CD4-positive, alpha-beta memory T cell (primary cell): Measurements from ENCODE around the gene LHFPL3. TPM values are rescaled to one million over a fixed set of nuclear protein-coding genes. Genes with fewer than 3 reads are reported as not detected.

Experiments used
- CTCF ChIA-PET: fragments of 350-600 bp; sonication (Branson Sonifier 250); formaldehyde crosslinking; loops from one replicate; lab custom pipeline; 2021; ENCODE audit warnings: inconsistent platforms; ENCODE audit not compliant: partially characterized antibody; lab: Charles Lee
- POLR2A ChIA-PET: fragments of 350-600 bp; sonication (Branson Sonifier 250); formaldehyde crosslinking; loops from one replicate; lab custom pipeline; 2021; ENCODE audit not compliant: partially characterized antibody; lab: Charles Lee
- DNase-seq, 5 donors: peaks; one replicate each; pipeline versions ENCODE4 v3.0.0 to v3.0.0-alpha.2; 2020 to 2022; ENCODE audit warnings: mixed read lengths in 1 of 5
- H3K27ac ChIP-seq: one replicate; pipeline ENCODE4 v1.7.0; 2013; ENCODE audit warnings: low read depth, low read length
- H3K27me3 ChIP-seq: 2 replicates; pipeline ENCODE4 v1.7.0; 2013; ENCODE audit warnings: mild to moderate bottlenecking, low read length, moderate library complexity; ENCODE audit not compliant: insufficient read depth
- H3K36me3 ChIP-seq: 2 replicates; pipeline ENCODE4 v1.7.0; 2013; ENCODE audit warnings: mild to moderate bottlenecking, low read length, moderate library complexity; ENCODE audit not compliant: insufficient read depth
- H3K4me1 ChIP-seq: 2 replicates; pipeline ENCODE4 v1.7.0; 2013; ENCODE audit warnings: mild to moderate bottlenecking, low read length, moderate library complexity; ENCODE audit not compliant: insufficient read depth
- H3K4me3 ChIP-seq, 2 donors: one replicate each; pipeline ENCODE4 v1.7.0; 2013; ENCODE audit warnings: low read length in 2 of 2, mild to moderate bottlenecking in 1 of 2
- H3K9me3 ChIP-seq, 2 donors: one replicate each; pipeline ENCODE4 v1.7.0; 2013; ENCODE audit warnings: low read length in 2 of 2, control low read depth in 1 of 2; ENCODE audit not compliant: control insufficient read depth in 1 of 2
- H3K27ac Mint-ChIP-seq, 7 donors: one replicate each; pipeline ENCODE4 v1.8.0; 2020 to 2021; ENCODE audit warnings: mixed read lengths in 7 of 7, mild to moderate bottlenecking in 6 of 7, inconsistent platforms in 3 of 7, moderate library complexity in 3 of 7
- H3K27me3 Mint-ChIP-seq, 2 donors: one replicate each; pipeline ENCODE4 v1.8.0; 2020 to 2021; ENCODE audit warnings: mixed read lengths in 2 of 2
- H3K36me3 Mint-ChIP-seq, 2 donors: one replicate each; pipeline ENCODE4 v1.8.0; 2020 to 2021; ENCODE audit warnings: mixed read lengths in 2 of 2, inconsistent platforms in 1 of 2, mild to moderate bottlenecking in 1 of 2
- H3K4me1 Mint-ChIP-seq, 4 donors: one replicate each; pipeline ENCODE4 v1.8.0; 2020 to 2021; ENCODE audit warnings: mixed read lengths in 4 of 4, mild to moderate bottlenecking in 1 of 4
- H3K4me3 Mint-ChIP-seq, 8 donors: one replicate each; pipeline ENCODE4 v1.8.0; 2020 to 2021; ENCODE audit warnings: mixed read lengths in 8 of 8, mild to moderate bottlenecking in 7 of 8, moderate library complexity in 6 of 8, inconsistent platforms in 3 of 8
- H3K9me3 Mint-ChIP-seq, 8 donors: one replicate each; pipeline ENCODE4 v1.8.0; 2020 to 2021; ENCODE audit warnings: mixed read lengths in 8 of 8, mild to moderate bottlenecking in 5 of 8, inconsistent platforms in 3 of 8, moderate library complexity in 1 of 8
- intact Hi-C: fragments of 100-400 bp; cut with micrococcal nuclease; formaldehyde crosslinking; loops from one replicate; pipeline ENCODE4 v1.15.1; 2023
- polyA plus RNA-seq, 2 donors: library from polyadenylated mRNA; unstranded; fragments of 300-500 nt; fragmentation: Illumina TruSeq; gene quantifications; one replicate each; pipeline ENCODE4 v1.2.3, GENCODE V29; 2021
- total RNA-seq, 2 experiments: library from RNA; stranded (reverse); gene quantifications; one replicate each; pipeline ENCODE4 v1.2.3, GENCODE V29; 2021

Gene LHFPL3
- total and polyA plus RNA-seq, 4 experiments from 2014 or later = not detected

DNA sequence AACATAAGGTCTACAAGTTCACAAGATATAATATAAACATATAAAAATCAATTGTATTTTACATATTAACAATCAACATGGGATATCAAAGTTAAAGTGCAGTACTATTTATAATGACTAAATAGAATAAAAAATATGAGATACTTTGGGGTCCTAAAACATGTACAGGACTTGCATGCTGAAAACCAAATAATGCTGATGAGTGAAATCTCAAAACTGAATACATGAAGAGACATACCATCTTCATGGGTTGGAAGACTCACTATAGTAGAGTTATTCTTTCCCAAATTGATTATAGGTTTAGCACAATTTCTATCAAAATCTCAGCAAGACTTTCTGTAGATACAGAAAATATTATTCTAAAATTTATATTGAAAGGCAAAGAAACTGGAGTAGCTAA is 181.5 kb downstream of the LHFPL3 start:
- POLR2A ChIA-PET = no interaction called here
- Histone ChIP-seq H3K27me3 (no peaks in the 10 kb centered on the region), H3K4me1 (no peaks in the 10 kb centered on the region), H3K4me3 (no peak overlapping the region), H3K27ac (no peak overlapping the region), H3K9me3 (no peaks in the 10 kb centered on the region), H3K36me3 (no peaks in the 10 kb centered on the region)
- no peak for DNase-seq
- H3K36me3 Mint-ChIP-seq = no peaks in the 10 kb centered on the region
- H3K27me3 Mint-ChIP-seq = no peaks in the 10 kb centered on the region
- no peak overlapping the region for H3K27ac Mint-ChIP-seq
- H3K4me3 Mint-ChIP-seq = no peak overlapping the region
- intact Hi-C loops = no loop called here
- CTCF ChIA-PET = no interaction called here
- H3K4me1 Mint-ChIP-seq = no peaks in the 10 kb centered on the region
- H3K9me3 Mint-ChIP-seq = peaks cover 0 to 9% (median 3%) of the 10 kb centered on the region in 8 donors

DNA sequence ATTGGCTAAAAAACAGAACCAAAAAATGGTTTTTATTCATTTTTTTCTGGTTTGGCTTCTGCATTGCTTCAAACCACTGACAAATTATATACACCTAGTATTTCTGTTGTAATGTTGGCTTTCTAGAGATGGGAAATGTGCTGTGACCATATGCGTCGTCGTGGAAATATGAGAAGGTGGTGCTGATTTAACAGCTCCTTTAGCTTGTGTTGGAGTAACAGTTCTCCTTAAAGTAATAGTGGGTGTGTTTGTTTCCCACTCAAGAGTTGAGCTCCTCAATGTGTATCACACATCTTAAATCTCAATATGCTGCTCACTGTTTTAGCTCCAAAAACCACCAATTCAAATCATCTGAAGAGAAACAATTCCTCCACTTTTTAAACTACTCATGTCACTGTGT is 196.4 kb downstream of the LHFPL3 start:
- no peaks in the 10 kb centered on the region for H3K4me1 ChIP-seq
- no peak for DNase-seq
- no peaks in the 10 kb centered on the region for H3K27me3 ChIP-seq
- no peak overlapping the region for H3K4me3 ChIP-seq
- Mint-ChIP-seq H3K4me1 (no peaks in the 10 kb centered on the region), H3K36me3 (no peaks in the 10 kb centered on the region), H3K4me3 (no peak overlapping the region), H3K27me3 (peaks cover 0 to 2% of the 10 kb centered on the region in 2 donors), H3K9me3 (peaks cover 0 to 3% (median 0%) of the 10 kb centered on the region in 8 donors), H3K27ac (no peak overlapping the region)
- H3K9me3 ChIP-seq = no peaks in the 10 kb centered on the region
- POLR2A ChIA-PET = no interaction called here
- H3K36me3 ChIP-seq = no peaks in the 10 kb centered on the region
- CTCF ChIA-PET = no interaction called here
- no peak overlapping the region for H3K27ac ChIP-seq
- intact Hi-C loops = no loop called here

DNA sequence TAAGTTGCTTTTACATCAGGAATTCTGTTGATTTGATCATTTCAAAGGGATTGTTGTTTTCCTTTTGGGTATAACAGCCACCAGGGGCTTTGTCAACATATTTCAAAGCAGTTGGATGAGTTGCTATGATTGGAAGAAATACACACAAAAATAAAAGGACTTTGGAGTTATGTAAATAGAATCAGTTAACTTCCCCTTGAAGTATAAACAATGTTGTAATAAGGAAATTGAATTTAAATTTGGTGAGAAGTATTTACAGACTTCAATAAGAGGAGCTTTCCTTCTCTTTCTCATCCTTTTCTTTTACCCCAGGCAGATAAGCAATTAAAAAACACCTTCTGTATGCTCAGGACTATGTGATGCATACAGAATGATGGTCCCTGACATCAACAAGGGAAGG is 199.7 kb downstream of the LHFPL3 start:
- Mint-ChIP-seq H3K9me3 (peaks cover 0 to 3% (median 0%) of the 10 kb centered on the region in 8 donors), H3K4me3 (no peak overlapping the region), H3K36me3 (no peaks in the 10 kb centered on the region), H3K4me1 (no peaks in the 10 kb centered on the region), H3K27ac (no peak overlapping the region), H3K27me3 (peaks cover 0 to 2% of the 10 kb centered on the region in 2 donors)
- H3K9me3 ChIP-seq = no peaks in the 10 kb centered on the region
- CTCF ChIA-PET = no interaction called here
- H3K27ac ChIP-seq = no peak overlapping the region
- H3K27me3 ChIP-seq = no peaks in the 10 kb centered on the region
- H3K36me3 ChIP-seq = no peaks in the 10 kb centered on the region
- intact Hi-C loops = no loop called here
- POLR2A ChIA-PET = no interaction called here
- no peaks in the 10 kb centered on the region for H3K4me1 ChIP-seq
- H3K4me3 ChIP-seq = no peak overlapping the region
- DNase-seq = no peak

- Mint-ChIP-seq H3K4me1 (no peaks in the 10 kb centered on the region), H3K36me3 (no peaks in the 10 kb centered on the region), H3K27me3 (peaks cover 0 to 2% of the 10 kb centered on the region in 2 donors), H3K27ac (no peak overlapping the region), H3K9me3 (peaks cover 0 to 3% (median 0%) of the 10 kb centered on the region in 8 donors), H3K4me3 (no peak overlapping the region)
- H3K4me3 ChIP-seq = no peak overlapping the region
- intact Hi-C loops = no loop called here
- H3K36me3 ChIP-seq = no peaks in the 10 kb centered on the region
- no peak overlapping the region for H3K27ac ChIP-seq
- no peak for DNase-seq
- ChIA-PET POLR2A (no interaction called here), CTCF (no interaction called here)
- H3K9me3 ChIP-seq = no peaks in the 10 kb centered on the region
- no peaks in the 10 kb centered on the region for H3K4me1 ChIP-seq
- no peaks in the 10 kb centered on the region for H3K27me3 ChIP-seq
These were observed 201.2 kb downstream of the LHFPL3 start for GRCh38 chr7:104529567-104529966.

GRCh38 chr7:104530251-104530650 is 201.8 kb downstream of the LHFPL3 start:
- no peaks in the 10 kb centered on the region for H3K27me3 ChIP-seq
- H3K36me3 ChIP-seq = no peaks in the 10 kb centered on the region
- Mint-ChIP-seq H3K27me3 (peaks cover 0 to 2% of the 10 kb centered on the region in 2 donors), H3K9me3 (peaks cover 0 to 3% (median 0%) of the 10 kb centered on the region in 8 donors), H3K4me3 (no peak overlapping the region), H3K27ac (no peak overlapping the region), H3K36me3 (no peaks in the 10 kb centered on the region), H3K4me1 (no peaks in the 10 kb centered on the region)
- no peaks in the 10 kb centered on the region for H3K4me1 ChIP-seq
- H3K27ac ChIP-seq = no peak overlapping the region
- intact Hi-C loops = no loop called here
- H3K9me3 ChIP-seq = no peaks in the 10 kb centered on the region
- H3K4me3 ChIP-seq = no peak overlapping the region
- ChIA-PET POLR2A (no interaction called here), CTCF (no interaction called here)
- DNase-seq = no peak

GRCh38 chr7:104534149-104534548 is 205.7 kb downstream of the LHFPL3 start:
- Histone ChIP-seq H3K4me3 (no peak overlapping the region), H3K4me1 (no peaks in the 10 kb centered on the region), H3K36me3 (no peaks in the 10 kb centered on the region), H3K27ac (no peak overlapping the region), H3K9me3 (no peaks in the 10 kb centered on the region), H3K27me3 (no peaks in the 10 kb centered on the region)
- ChIA-PET POLR2A (no interaction called here), CTCF (no interaction called here)
- Mint-ChIP-seq H3K4me3 (no peak overlapping the region), H3K27me3 (peaks cover 0 to 2% of the 10 kb centered on the region in 2 donors), H3K36me3 (no peaks in the 10 kb centered on the region), H3K9me3 (peaks cover 0 to 3% (median 0%) of the 10 kb centered on the region in 8 donors), H3K27ac (no peak overlapping the region), H3K4me1 (no peaks in the 10 kb centered on the region)
- no peak for DNase-seq
- intact Hi-C loops = no loop called here

DNA sequence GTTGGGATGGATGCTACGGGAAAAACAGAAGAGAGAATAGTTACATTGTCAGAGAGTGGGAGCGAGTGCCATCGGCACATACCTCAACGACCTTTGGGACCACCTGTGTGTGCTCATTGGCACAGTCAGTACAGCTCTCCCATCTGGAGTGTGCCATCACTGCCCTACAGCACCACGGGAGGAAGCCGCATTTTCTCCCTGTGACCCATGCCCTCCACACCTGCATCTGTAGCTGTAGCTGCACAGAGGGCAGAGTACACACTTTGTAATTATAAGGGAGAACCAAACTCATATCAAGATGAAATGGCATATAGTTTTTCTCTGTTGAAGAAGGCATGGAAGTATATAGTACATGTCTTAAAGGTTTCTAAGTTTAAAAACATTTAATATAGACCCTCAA is 207.4 kb downstream of the LHFPL3 start:
- no peaks in the 10 kb centered on the region for H3K4me1 ChIP-seq
- no peak overlapping the region for H3K4me3 Mint-ChIP-seq
- DNase-seq = no peak
- no peaks in the 10 kb centered on the region for H3K4me1 Mint-ChIP-seq
- H3K36me3 ChIP-seq = no peaks in the 10 kb centered on the region
- CTCF ChIA-PET = no interaction called here
- H3K36me3 Mint-ChIP-seq = no peaks in the 10 kb centered on the region
- no peaks in the 10 kb centered on the region for H3K27me3 ChIP-seq
- H3K27me3 Mint-ChIP-seq = peaks cover 0 to 2% of the 10 kb centered on the region in 2 donors
- peaks cover 0 to 2% (median 0%) of the 10 kb centered on the region in 8 donors for H3K9me3 Mint-ChIP-seq
- POLR2A ChIA-PET = no interaction called here
- no peak overlapping the region for H3K4me3 ChIP-seq
- intact Hi-C loops = no loop called here
- no peak overlapping the region for H3K27ac Mint-ChIP-seq
- no peaks in the 10 kb centered on the region for H3K9me3 ChIP-seq
- no peak overlapping the region for H3K27ac ChIP-seq

DNA sequence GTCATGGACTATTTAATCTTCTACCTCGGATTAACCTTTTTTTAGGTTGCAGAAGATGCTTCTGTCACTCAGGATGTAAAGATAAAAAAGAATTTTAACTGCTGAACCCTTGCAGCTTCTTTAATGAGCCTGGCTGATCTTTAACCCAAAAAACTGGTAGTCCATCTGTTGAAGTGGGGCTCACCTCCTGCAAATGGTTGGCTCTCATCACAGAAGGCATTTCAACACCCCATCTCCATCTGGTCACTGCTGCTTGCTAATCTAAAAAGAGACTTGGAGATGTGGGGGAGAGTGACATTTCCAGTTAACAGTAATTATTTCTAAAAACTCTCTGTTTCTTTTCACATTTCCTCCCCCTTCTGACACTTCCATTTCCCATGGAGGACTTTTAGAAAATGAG is 208.6 kb downstream of the LHFPL3 start:
- no peak for DNase-seq
- H3K27me3 Mint-ChIP-seq = peaks cover 0 to 2% of the 10 kb centered on the region in 2 donors
- no peaks in the 10 kb centered on the region for H3K27me3 ChIP-seq
- peaks cover 0 to 5% (median 2%) of the 10 kb centered on the region in 8 donors for H3K9me3 Mint-ChIP-seq
- intact Hi-C loops = no loop called here
- no peaks in the 10 kb centered on the region for H3K9me3 ChIP-seq
- H3K4me3 Mint-ChIP-seq = no peak overlapping the region
- CTCF ChIA-PET = no interaction called here
- no peak overlapping the region for H3K4me3 ChIP-seq
- no peaks in the 10 kb centered on the region for H3K4me1 ChIP-seq
- H3K4me1 Mint-ChIP-seq = no peaks in the 10 kb centered on the region
- no peaks in the 10 kb centered on the region for H3K36me3 Mint-ChIP-seq
- H3K27ac Mint-ChIP-seq = no peak overlapping the region
- POLR2A ChIA-PET = no interaction called here
- no peak overlapping the region for H3K27ac ChIP-seq
- H3K36me3 ChIP-seq = no peaks in the 10 kb centered on the region
